GM18909 (cell line): Measurements from ENCODE around the gene ATP5MG.

Experiments
- ATAC-seq: cut with Tn5 transposase; IDR thresholded peaks from one replicate; pipeline ENCODE4 v1.9.1; 2021; ENCODE audit warnings: mild to moderate bottlenecking; ENCODE audit not compliant: unreplicated experiment, poor library complexity

The ATP5MG gene

GRCh38 chr11:118438314-118438931 lies 37.0 kb downstream of the ATP5MG start:
- peak; percentile 18 for ATAC-seq

GRCh38 chr11:118439646-118440045 lies 38.2 kb downstream of the ATP5MG start:
- no peak for ATAC-seq

- no peak for ATAC-seq
Measured at GRCh38 chr11:118441770-118442275, 40.4 kb downstream of the ATP5MG start.

- ATAC-seq = no peak
Measured at GRCh38 chr11:118442301-118442700, 40.9 kb downstream of the ATP5MG start.

GRCh38 chr11:118442908-118443589 lies 41.6 kb downstream of the ATP5MG start:
- ATAC-seq = no peak

- ATAC-seq = peak; percentile 40
Measured at GRCh38 chr11:118443590-118444218, 42.3 kb downstream of the ATP5MG start.

GRCh38 chr11:118447423-118447822 lies 46.0 kb downstream of the ATP5MG start:
- ATAC-seq = no peak

DNA sequence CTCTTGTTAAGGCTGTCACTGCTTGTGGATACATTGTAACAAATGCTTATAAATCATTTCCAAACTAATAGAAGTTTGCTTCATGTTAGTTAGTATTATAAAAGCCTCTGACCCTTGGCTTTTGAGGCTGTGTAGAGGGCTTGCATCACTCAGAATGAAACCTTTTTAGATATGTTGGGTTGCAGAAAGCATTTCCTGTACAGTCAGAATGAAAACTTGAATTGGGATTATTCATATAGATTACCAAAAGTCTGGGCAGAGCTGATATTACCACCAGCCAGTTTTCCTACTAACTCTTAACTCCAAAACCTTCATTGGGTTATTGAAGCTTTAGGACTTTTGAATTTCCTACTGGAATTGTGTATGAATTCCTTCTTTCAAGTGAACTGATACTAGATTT lies 46.9 kb downstream of the ATP5MG start:
- peak; percentile 82 for ATAC-seq

DNA sequence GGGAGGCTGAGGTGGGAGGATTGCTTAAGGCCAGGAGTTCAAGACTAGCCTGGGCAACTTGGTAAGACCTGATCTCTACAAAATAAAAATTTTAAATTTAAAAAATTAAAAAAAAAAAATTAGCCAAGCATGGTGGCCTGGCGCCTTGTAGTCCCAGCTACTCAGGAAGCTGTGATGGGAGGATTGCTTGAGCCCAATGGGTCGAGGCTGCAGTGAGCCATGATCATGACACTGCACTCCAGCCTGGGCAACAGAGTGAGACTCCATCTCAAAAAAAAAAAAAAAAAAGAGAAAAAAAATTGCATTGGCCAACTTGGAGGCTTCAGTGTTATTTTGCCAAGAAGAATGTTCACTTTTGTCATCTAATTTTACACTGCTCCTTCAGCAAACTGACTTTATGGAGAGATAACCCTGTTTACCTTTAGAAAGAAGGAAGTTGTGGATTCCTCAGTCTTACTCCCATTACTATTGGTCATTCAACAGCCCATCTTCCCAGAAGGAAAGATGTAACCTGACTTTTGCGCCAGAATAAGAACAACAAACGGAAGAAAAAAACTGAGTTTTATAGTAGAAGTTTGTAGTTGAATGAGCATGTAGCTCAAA lies 48.0 kb downstream of the ATP5MG start:
- ATAC-seq = no peak

GRCh38 chr11:118450451-118450850 lies 49.0 kb downstream of the ATP5MG start:
- ATAC-seq = no peak
